Brain microvascular endothelial cell (primary cell): ENCODE data around the gene CD4.

Experiments
- DNase-seq: peaks from one replicate; pipeline ENCODE4 v3.0.0-alpha.2; 2020
- H3K27ac ChIP-seq: fragments of 250-450 bp; sonication (Bioruptor Pico); 2 replicates; pipeline ENCODE4 v1.5.1; 2020; ENCODE audit warnings: mild to moderate bottlenecking, moderate library complexity
- H3K27me3 ChIP-seq: fragments of 250-450 bp; sonication (Bioruptor Pico); replicated peaks from 2 replicates; pipeline ENCODE4 v1.5.1; 2020; ENCODE audit warnings: mild to moderate bottlenecking
- H3K36me3 ChIP-seq: fragments of 250-450 bp; sonication (Bioruptor Pico); replicated peaks from 2 replicates; pipeline ENCODE4 v1.5.1; 2020; ENCODE audit warnings: mild to moderate bottlenecking
- H3K4me3 ChIP-seq: 2 replicates; pipeline ENCODE4 v1.5.1; 2011; ENCODE audit warnings: low read depth, mild to moderate bottlenecking, control low read depth, low read length, moderate library complexity
- CTCF ChIP-seq: IDR thresholded peaks from 2 replicates; pipeline ENCODE4 v1.5.1; 2011; ENCODE audit warnings: low read depth, mild to moderate bottlenecking, moderate library complexity, low read length, control low read depth, inconsistent platforms; ENCODE audit errors: missing control alignments
- in situ Hi-C: cut with HindIII; loops from 2 replicates; pipeline ENCODE4 v1.10.0; 2017; ENCODE audit warnings: low sequenced_read_pairs, low pct_ligation_motif_present

CD4 gene

GRCh38 chr12:6770600-6770999, 18.7 kb upstream of the CD4 start:
- H3K4me3 ChIP-seq, result no peak overlapping the region
- H3K27ac ChIP-seq, result no peak overlapping the region
- in situ Hi-C loops, result no loop called here
- no peak for DNase-seq
- TF ChIP-seq CTCF, result no peak
- peaks cover 18% of the 10 kb centered on the region for H3K36me3 ChIP-seq
- no peaks in the 10 kb centered on the region for H3K27me3 ChIP-seq

- no peak for DNase-seq
- Histone ChIP-seq H3K27ac (no peak overlapping the region), H3K36me3 (peaks cover 18% of the 10 kb centered on the region), H3K4me3 (no peak overlapping the region), H3K27me3 (no peaks in the 10 kb centered on the region)
- in situ Hi-C loops, result no loop called here
- TF ChIP-seq CTCF, result no peak
These were observed 18.2 kb upstream of the CD4 start for GRCh38 chr12:6771091-6771495.

DNA sequence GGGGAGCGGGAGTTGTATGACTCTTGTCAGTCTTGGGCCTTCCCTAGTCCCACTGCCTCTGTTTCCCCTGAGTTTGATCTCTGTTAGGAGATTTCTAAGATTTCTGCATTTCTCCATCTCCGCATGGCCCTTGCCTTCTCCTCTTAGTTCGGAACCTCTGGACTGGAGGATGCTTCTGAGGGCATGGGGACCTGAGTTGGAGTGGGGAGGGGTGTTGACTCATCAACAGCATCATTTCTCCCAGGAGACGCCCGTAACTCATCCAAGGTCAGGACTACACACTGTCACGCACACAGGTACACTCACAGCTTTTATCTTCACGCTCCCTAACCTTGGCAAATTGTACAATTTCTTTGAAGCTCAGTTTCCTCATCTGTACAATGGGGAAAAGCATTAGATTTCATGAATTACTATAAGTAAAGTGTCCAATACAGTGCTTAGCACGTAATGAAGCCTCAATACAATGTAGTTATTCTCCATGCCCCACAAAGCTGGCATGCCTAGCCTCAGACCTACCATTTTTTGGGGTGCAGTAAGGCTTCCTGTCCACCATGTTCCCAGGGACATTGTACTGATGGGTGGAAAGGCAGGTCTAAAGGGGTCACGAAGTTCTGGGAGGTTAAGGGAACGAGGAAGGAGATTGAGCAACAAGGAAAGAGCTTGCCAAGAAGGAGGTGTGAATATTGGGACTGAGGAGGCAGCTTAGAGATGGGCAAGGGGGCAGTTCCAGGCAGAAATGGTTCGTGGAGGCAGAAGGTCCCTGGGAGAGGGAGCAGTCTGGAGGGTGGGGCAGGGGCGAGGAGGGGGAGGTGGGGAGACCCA, 17.6 kb upstream of the CD4 start:
- TF ChIP-seq CTCF, result no peak
- Histone ChIP-seq H3K4me3 (no peak overlapping the region), H3K36me3 (peaks cover 18% of the 10 kb centered on the region), H3K27ac (no peak overlapping the region), H3K27me3 (no peaks in the 10 kb centered on the region)
- in situ Hi-C loops, result no loop called here
- DNase-seq, result no peak

GRCh38 chr12:6772331-6772695, 17.0 kb upstream of the CD4 start, which contains the start of gene LAG3:
LAG3 (plus strand) TSS chr12:6772520; CDS start chr12:6772853, 333 bp downstream.
- in situ Hi-C loops, result no loop called here
- Histone ChIP-seq H3K4me3 (no peak within 1 kb of the TSS), H3K27me3 (no peaks in the 10 kb centered on the region), H3K36me3 (peaks cover 18% of the 10 kb centered on the region), H3K27ac (no peak within 1 kb of the TSS)
- no peak for TF ChIP-seq CTCF
- DNase-seq, result no peak

DNA sequence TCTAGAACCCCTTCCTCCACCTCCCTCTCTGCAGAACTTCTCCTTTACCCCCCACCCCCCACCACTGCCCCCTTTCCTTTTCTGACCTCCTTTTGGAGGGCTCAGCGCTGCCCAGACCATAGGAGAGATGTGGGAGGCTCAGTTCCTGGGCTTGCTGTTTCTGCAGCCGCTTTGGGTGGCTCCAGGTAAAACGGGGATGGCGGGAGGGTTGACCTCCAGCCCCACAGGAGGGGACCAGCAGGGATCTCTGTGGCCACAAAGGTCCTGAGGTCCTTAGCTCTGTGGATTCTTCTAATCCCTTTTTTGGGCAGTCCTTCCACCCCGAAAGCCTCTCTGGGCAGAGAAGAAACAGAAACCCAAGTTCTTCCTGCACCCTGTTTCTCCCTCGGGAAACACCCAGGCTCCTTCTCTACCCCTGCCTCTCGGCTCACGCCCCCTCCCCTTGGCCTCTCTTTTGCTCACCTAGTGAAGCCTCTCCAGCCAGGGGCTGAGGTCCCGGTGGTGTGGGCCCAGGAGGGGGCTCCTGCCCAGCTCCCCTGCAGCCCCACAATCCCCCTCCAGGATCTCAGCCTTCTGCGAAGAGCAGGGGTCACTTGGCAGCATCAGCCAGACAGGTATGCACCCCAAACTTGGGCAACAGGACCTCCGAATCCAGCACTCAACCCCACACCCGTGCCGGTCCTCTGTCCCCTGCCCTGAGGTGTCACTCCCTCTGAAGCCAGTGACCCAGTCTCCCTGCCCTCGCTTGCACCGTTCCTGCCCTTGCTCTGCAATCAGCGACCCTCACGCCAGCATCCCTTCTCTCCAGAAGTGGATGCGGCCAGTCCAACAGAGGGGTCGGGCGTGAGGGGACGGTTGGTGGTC, 16.4 kb upstream of the CD4 start:
- in situ Hi-C loops, result no loop called here
- Histone ChIP-seq H3K27me3 (no peaks in the 10 kb centered on the region), H3K4me3 (no peak overlapping the region), H3K36me3 (peaks cover 18% of the 10 kb centered on the region), H3K27ac (no peak overlapping the region)
- no peak for DNase-seq
- TF ChIP-seq CTCF, result no peak
